Lung microvascular endothelial cell (primary cell): Measurements from ENCODE around the gene CRB2. TPM values are rescaled to one million over a fixed set of nuclear protein-coding genes. Genes with fewer than 3 reads are reported as not detected.
A peak's percentile ranks its signal among the peaks of the same experiment; 100 is the strongest.
"Not testable (repeated sequence)": the region's sequence is repeated elsewhere in the genome, so short reads cannot be mapped to it uniquely, and the experiment has no call there.

Experiments used
- DNase-seq, 2 donors: peaks; one replicate each; pipeline versions ENCODE4 v3.0.0 to v3.0.0-alpha.2; 2010; ENCODE audit warnings: low read depth in 2 of 2
- total RNA-seq: library from RNA; depleted of rRNA; stranded (reverse); fragments of >200 nt; gene quantifications from 2 replicates; pipeline ENCODE4 v1.2.1, GENCODE V29; 2014

CRB2 gene
- total RNA-seq, 1 donor from 2014 or later = not detected

- DNase-seq = peak; percentile 14 to 35
Measured at GRCh38 chr9:123329329-123329955, 26.6 kb upstream of the CRB2 start.

- no peak for DNase-seq
Measured at GRCh38 chr9:123331346-123332060, 24.5 kb upstream of the CRB2 start.

GRCh38 chr9:123333058-123333669 lies 22.8 kb upstream of the CRB2 start:
- DNase-seq = not testable (repeated sequence)

GRCh38 chr9:123334639-123335038 lies 21.4 kb upstream of the CRB2 start:
- no peak for DNase-seq

- DNase-seq = no peak
Measured at GRCh38 chr9:123335193-123335985, 20.6 kb upstream of the CRB2 start.

- no peak for DNase-seq
Measured at GRCh38 chr9:123335986-123336329, 20.0 kb upstream of the CRB2 start.

GRCh38 chr9:123336449-123336848 lies 19.5 kb upstream of the CRB2 start:
- no peak for DNase-seq

GRCh38 chr9:123336959-123337358 lies 19.0 kb upstream of the CRB2 start:
- DNase-seq = no peak

GRCh38 chr9:123337971-123338370 lies 18.0 kb upstream of the CRB2 start:
- no peak for DNase-seq

GRCh38 chr9:123338710-123339665 lies 17.0 kb upstream of the CRB2 start:
- DNase-seq = peak in 1 of 2 donors; percentile 36

- peak in 1 of 2 donors; percentile 36 for DNase-seq
Measured at GRCh38 chr9:123339666-123340510, 16.1 kb upstream of the CRB2 start.

GRCh38 chr9:123341816-123342215 lies 14.2 kb upstream of the CRB2 start:
- no peak for DNase-seq

- DNase-seq = no peak
Measured at GRCh38 chr9:123342247-123342646, 13.8 kb upstream of the CRB2 start.

GRCh38 chr9:123343443-123344191 lies 12.4 kb upstream of the CRB2 start:
- DNase-seq = no peak

GRCh38 chr9:123344192-123344949 lies 11.6 kb upstream of the CRB2 start:
- no peak for DNase-seq

GRCh38 chr9:123345567-123345955 lies 10.4 kb upstream of the CRB2 start:
- DNase-seq = no peak

GRCh38 chr9:123346026-123346425 lies 10.0 kb upstream of the CRB2 start:
- no peak for DNase-seq

GRCh38 chr9:123346826-123347225 lies 9.2 kb upstream of the CRB2 start:
- no peak for DNase-seq
